Erythroblast (primary cell): Measurements from ENCODE around the gene SPCS1.

ENCODE experiments used
- GATA1 ChIP-seq: IDR thresholded peaks from 2 replicates; pipeline ENCODE4 v1.6.1; 2011; ENCODE audit warnings: low read depth, mild to moderate bottlenecking, control low read depth, low read length, moderate library complexity
- POLR2A ChIP-seq: IDR thresholded peaks from 2 replicates; pipeline ENCODE4 v1.6.1; 2011; ENCODE audit warnings: mild to moderate bottlenecking, low read length

GRCh38 chr3:52682016-52682415 is 23.9 kb upstream of the SPCS1 start:
- TF ChIP-seq POLR2A: no peak
- TF ChIP-seq GATA1: no peak
